ENCODE results near the gene SNRNP70. TPM values are rescaled to one million over a fixed set of nuclear protein-coding genes. Genes with fewer than 3 reads are reported as not detected.
A peak's percentile ranks its signal among the peaks of the same experiment; 100 is the strongest.

SNRNP70 gene
- total and polyA plus RNA-seq, 2 of the 13 experiments (the other 11 are each of a cell fraction or from before 2014, with no cell fraction given): 150 to 210 TPM

- TF ChIP-seq KIAA2018 (CRISPR knock-in tag; IDR thresholded peaks at IDR 0.05; ENCODE audit: borderline replicate concordance) (no peak), CAMTA2 (CRISPR knock-in tag; IDR thresholded peaks at IDR 0.05; ENCODE audit: borderline replicate concordance) (0 out of 2 replicates have a peak, but pooled peaks have one; percentile 45), ZFP1 (CRISPR knock-in tag; IDR thresholded peaks at IDR 0.05) (no peak), ZNF629 (CRISPR knock-in tag; conservative IDR thresholded peaks at IDR 0.05) (no peak), CBFB (CRISPR knock-in tag; IDR thresholded peaks at IDR 0.05) (no peak), PHF8 (CRISPR knock-in tag; IDR thresholded peaks at IDR 0.05) (no peak; the same call in 1 of the 2 replicates), MAZ (IDR thresholded peaks at IDR 0.05; ENCODE audit: borderline replicate concordance, low read depth, low read length) (no peak), MAZ (CRISPR knock-in tag; IDR thresholded peaks at IDR 0.05; ENCODE audit: low read depth) (no peak), ZNF607 (CRISPR knock-in tag; IDR thresholded peaks at IDR 0.05; ENCODE audit: borderline replicate concordance) (0 out of 2 replicates have a peak, but pooled peaks have one; percentile 54), ZNF557 (CRISPR knock-in tag; IDR thresholded peaks at IDR 0.05) (no peak), XBP1 (CRISPR knock-in tag; IDR thresholded peaks at IDR 0.05) (no peak)
Observed at GRCh38 chr19:49148784-49149651, 63.8 kb downstream of the SNRNP70 start (continued).
